ENCODE data around the gene ASIP.

- TF ChIP-seq CTCF (IDR thresholded peaks at IDR 0.05; ENCODE audit: low read depth, low read length, missing input control) = no peak
- TF ChIP-seq MAX (IDR thresholded peaks at IDR 0.05) = no peak
- no peak for TF ChIP-seq RAD21 (IDR thresholded peaks at IDR 0.05)
- TF ChIP-seq TAF1 (conservative IDR thresholded peaks at IDR 0.05) = no peak
- no peak for TF ChIP-seq JUND (IDR thresholded peaks at IDR 0.05)
- TF ChIP-seq SP1 (IDR thresholded peaks at IDR 0.05) = no peak
Observed at GRCh38 chr20:34216382-34216742, 24.9 kb upstream of the ASIP start.
